Measurements from ENCODE around the gene ACSBG1.

The ACSBG1 gene

GRCh38 chr15:78205856-78206255 lies 28.5 kb downstream of the ACSBG1 start:
- no peak for DNase-seq (ENCODE audit: insufficient read length, low spot score)
- no peak for FAIRE-seq

GRCh38 chr15:78205337-78205736 lies 29.0 kb downstream of the ACSBG1 start:
- FAIRE-seq (no peak), DNase-seq (ENCODE audit: insufficient read length, low spot score) (no peak)

- DNase-seq (ENCODE audit: insufficient read length, low spot score) (no peak), FAIRE-seq (no peak)
Measured at GRCh38 chr15:78204351-78205309, 29.7 kb downstream of the ACSBG1 start.

GRCh38 chr15:78203346-78204225 lies 30.8 kb downstream of the ACSBG1 start:
- no peak for FAIRE-seq
- no peak for DNase-seq (ENCODE audit: insufficient read length, low spot score)

- no peak for DNase-seq (ENCODE audit: insufficient read length, low spot score)
- no peak for FAIRE-seq
Measured at GRCh38 chr15:78201281-78202190, 32.8 kb downstream of the ACSBG1 start.

GRCh38 chr15:78200276-78200930 lies 34.0 kb downstream of the ACSBG1 start:
- DNase-seq (ENCODE audit: insufficient read length, low spot score) (no peak), FAIRE-seq (no peak)

GRCh38 chr15:78197632-78198031 lies 36.7 kb downstream of the ACSBG1 start:
- FAIRE-seq (no peak), DNase-seq (ENCODE audit: insufficient read length, low spot score) (no peak)

- DNase-seq (ENCODE audit: insufficient read length, low spot score) (peak; percentile 76), FAIRE-seq (peak; percentile 98)
Measured at GRCh38 chr15:78195735-78196201, 38.6 kb downstream of the ACSBG1 start.

- FAIRE-seq (no peak), DNase-seq (ENCODE audit: insufficient read length, low spot score) (no peak)
Measured at GRCh38 chr15:78194568-78194925, 39.8 kb downstream of the ACSBG1 start.

GRCh38 chr15:78193731-78194567 lies 40.4 kb downstream of the ACSBG1 start:
- no peak for FAIRE-seq
- DNase-seq (ENCODE audit: insufficient read length, low spot score), result no peak

GRCh38 chr15:78192826-78193594 lies 41.4 kb downstream of the ACSBG1 start:
- DNase-seq (ENCODE audit: insufficient read length, low spot score) (no peak), FAIRE-seq (no peak)

- DNase-seq (ENCODE audit: insufficient read length, low spot score) (no peak), FAIRE-seq (no peak)
Measured at GRCh38 chr15:78182821-78183220, 51.5 kb downstream of the ACSBG1 start.

- DNase-seq (ENCODE audit: insufficient read length, low spot score) (no peak), FAIRE-seq (no peak)
Measured at GRCh38 chr15:78182336-78182700, 52.0 kb downstream of the ACSBG1 start.

- DNase-seq (ENCODE audit: insufficient read length, low spot score), result no peak
- no peak for FAIRE-seq
Measured at GRCh38 chr15:78179906-78180305, 54.5 kb downstream of the ACSBG1 start.

- no peak for DNase-seq (ENCODE audit: insufficient read length, low spot score)
- no peak for FAIRE-seq
Measured at GRCh38 chr15:78179286-78179840, 55.0 kb downstream of the ACSBG1 start.

GRCh38 chr15:78178064-78178463 lies 56.3 kb downstream of the ACSBG1 start:
- DNase-seq (ENCODE audit: insufficient read length, low spot score) (no peak), FAIRE-seq (no peak)

GRCh38 chr15:78177447-78177873 lies 56.9 kb downstream of the ACSBG1 start:
- DNase-seq (ENCODE audit: insufficient read length, low spot score) (no peak), FAIRE-seq (peak; percentile 75)

GRCh38 chr15:78175330-78175729 lies 59.0 kb downstream of the ACSBG1 start:
- peak; percentile 74 for FAIRE-seq
- DNase-seq (ENCODE audit: insufficient read length, low spot score), result no peak
